Ascending aorta (tissue), 2 donors: ENCODE data around the gene NEU2. TPM values are rescaled to one million over a fixed set of nuclear protein-coding genes. Genes with fewer than 3 reads are reported as not detected.

ENCODE experiments used
- DNase-seq, 2 donors: peaks; one replicate each; pipeline ENCODE4 v3.0.0-alpha.2; 2019; ENCODE audit warnings: low spot score in 2 of 2
- H3K27ac ChIP-seq, 2 donors: fragments of 200-600 bp; sonication (generic); one replicate each; pipeline ENCODE4 v1.5.1; 2016 to 2017; ENCODE audit warnings: mild to moderate bottlenecking in 1 of 2
- H3K27me3 ChIP-seq: fragments of 200-600 bp; sonication (generic); one replicate; pipeline ENCODE4 v1.5.1; 2017
- H3K36me3 ChIP-seq, 2 donors: fragments of 200-600 bp; sonication (generic); one replicate each; pipeline ENCODE4 v1.5.1; 2016
- H3K4me1 ChIP-seq, 2 donors: fragments of 200-600 bp; sonication (generic); one replicate each; pipeline ENCODE4 v1.5.1; 2016 to 2017; ENCODE audit warnings: mild to moderate bottlenecking in 1 of 2
- H3K4me3 ChIP-seq, 2 donors: fragments of 200-600 bp; sonication (generic); one replicate each; pipeline ENCODE4 v1.5.1; 2016 to 2017; ENCODE audit warnings: mild to moderate bottlenecking in 1 of 2
- H3K9me3 ChIP-seq, 2 donors: fragments of 200-600 bp; sonication (generic); one replicate each; pipeline ENCODE4 v1.5.1; 2016
- intact Hi-C: fragments of 100-400 bp; cut with DNase I; formaldehyde crosslinking; loops from one replicate; pipeline ENCODE4 v1.15.1; 2023
- total RNA-seq: library from RNA; depleted of rRNA; stranded (reverse); fragments of >200 nt; gene quantifications from one replicate; pipeline ENCODE4 v1.1.0, GENCODE V29; 2016
- TF ChIP-seq, protein P1 (sequence below), 3 experiments: fragments of 200-600 bp in 2 of 3; fragments of 450-650 bp in 1 of 3; sonication (generic) in 2 of 3; IDR thresholded peaks; one replicate each; pipeline ENCODE4 v1.5.1; 2016 to 2019; ENCODE audit warnings: antibody characterized with exemption in 3 of 3, mild to moderate bottlenecking in 1 of 3, moderate library complexity in 1 of 3

NEU2 gene
- total RNA-seq, 1 donor from 2014 or later = not detected

DNA sequence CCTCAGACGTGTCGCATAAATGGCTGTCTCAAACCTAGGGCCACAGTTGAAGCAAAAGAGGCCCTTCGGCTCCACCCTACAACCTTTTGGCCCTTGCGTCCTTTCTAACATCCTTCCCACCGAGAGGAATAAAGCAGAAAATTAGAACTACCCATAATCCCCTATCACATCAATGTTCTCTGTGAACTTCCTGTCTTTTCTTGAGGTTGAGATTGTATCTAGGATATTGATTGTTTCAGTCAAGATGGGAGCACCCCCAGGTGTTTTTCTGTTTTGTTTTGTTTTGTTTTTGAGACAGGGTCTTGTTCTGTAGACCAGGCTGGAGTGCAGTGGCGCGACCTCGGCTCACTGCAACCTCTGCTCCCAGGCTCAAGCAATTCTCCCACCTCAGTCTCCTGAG is 51.3 kb downstream of the NEU2 start:
- Histone ChIP-seq H3K4me1 (no peaks in the 10 kb centered on the region), H3K9me3 (no peaks in the 10 kb centered on the region), H3K27me3 (no peaks in the 10 kb centered on the region), H3K4me3 (no peak overlapping the region), H3K27ac (peak overlapping the region; percentile 56 to 62), H3K36me3 (no peaks in the 10 kb centered on the region)
- TF ChIP-seq, protein P1, sequence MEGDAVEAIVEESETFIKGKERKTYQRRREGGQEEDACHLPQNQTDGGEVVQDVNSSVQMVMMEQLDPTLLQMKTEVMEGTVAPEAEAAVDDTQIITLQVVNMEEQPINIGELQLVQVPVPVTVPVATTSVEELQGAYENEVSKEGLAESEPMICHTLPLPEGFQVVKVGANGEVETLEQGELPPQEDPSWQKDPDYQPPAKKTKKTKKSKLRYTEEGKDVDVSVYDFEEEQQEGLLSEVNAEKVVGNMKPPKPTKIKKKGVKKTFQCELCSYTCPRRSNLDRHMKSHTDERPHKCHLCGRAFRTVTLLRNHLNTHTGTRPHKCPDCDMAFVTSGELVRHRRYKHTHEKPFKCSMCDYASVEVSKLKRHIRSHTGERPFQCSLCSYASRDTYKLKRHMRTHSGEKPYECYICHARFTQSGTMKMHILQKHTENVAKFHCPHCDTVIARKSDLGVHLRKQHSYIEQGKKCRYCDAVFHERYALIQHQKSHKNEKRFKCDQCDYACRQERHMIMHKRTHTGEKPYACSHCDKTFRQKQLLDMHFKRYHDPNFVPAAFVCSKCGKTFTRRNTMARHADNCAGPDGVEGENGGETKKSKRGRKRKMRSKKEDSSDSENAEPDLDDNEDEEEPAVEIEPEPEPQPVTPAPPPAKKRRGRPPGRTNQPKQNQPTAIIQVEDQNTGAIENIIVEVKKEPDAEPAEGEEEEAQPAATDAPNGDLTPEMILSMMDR (IDR thresholded peaks at IDR 0.05) = no peak
- intact Hi-C loops = no loop called here
- no peak for DNase-seq

DNA sequence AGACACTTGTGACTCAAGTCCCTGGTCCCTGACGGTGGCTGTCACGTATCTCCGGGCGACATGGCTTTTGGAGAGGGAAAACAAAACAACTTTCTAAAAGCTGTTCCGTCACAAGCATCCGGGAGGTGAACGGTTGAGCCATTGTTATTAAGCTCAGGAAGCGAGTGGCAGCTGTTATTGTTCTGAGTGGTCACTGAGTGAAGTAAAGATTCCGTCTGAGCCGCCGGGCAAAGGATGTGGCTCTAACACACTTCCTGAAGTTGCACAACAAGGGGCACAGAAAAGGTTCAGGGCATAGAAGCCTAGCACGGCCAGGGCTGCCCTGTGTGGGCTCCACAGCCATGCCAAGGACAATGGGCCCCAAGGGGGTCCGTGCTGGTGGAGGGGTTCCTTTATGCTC is 52.0 kb downstream of the NEU2 start:
- Histone ChIP-seq H3K27ac (peak overlapping the region in 1 of 2 donors; percentile 56), H3K27me3 (no peaks in the 10 kb centered on the region), H3K36me3 (no peaks in the 10 kb centered on the region), H3K4me1 (no peaks in the 10 kb centered on the region), H3K9me3 (no peaks in the 10 kb centered on the region), H3K4me3 (no peak overlapping the region)
- TF ChIP-seq, protein P1 (IDR thresholded peaks at IDR 0.05) = no peak
- DNase-seq = peak; percentile 43 to 84
- intact Hi-C loops = no loop called here

Other genes with a start within 250 kb of the NEU2 start
- not detected for gene SNORC, start 162.4 kb upstream of the NEU2 start, total RNA-seq
- 0.43 TPM for gene NGEF, start 19.4 kb upstream of the NEU2 start, total RNA-seq
- gene INPP5D, start 27.7 kb downstream of the NEU2 start, total RNA-seq = 21.7 TPM
- 28.1 TPM for gene ATG16L1, start 219.0 kb downstream of the NEU2 start, total RNA-seq